Measurements from ENCODE around the gene PCDHAC1.

DNA sequence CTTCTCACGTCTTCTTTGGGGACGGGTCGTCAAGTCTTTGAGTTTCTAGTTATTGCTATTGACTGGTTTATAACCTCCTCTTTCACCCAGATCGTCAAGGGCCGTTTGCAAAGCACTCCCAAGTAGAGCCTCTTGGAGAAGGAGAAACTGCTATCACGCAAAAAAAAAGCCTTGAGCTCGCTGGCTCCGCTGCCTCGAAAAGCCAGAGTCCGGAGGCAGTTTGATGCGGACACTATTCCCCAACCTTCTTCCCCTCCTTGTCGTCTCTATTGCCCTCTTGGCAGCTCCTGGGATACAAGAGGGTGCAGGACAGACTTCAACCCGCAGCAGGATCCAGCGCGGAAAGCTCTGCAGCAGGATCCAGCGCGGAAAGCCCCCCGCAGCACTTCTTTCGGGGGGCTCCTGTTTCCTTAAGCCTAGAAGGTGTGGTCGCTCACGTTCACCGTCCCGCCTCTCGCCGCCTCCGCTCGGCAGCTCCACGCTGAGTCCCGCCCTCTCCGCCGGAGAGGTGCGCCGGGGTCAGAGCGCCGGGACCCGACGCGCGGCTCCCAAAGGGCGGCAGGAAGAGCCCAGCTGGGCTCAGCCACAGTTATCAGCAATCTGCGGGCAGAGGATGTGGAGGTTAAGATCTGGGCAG lies at the start of gene PCDHAC1:
- TF ChIP-seq, protein P1, sequence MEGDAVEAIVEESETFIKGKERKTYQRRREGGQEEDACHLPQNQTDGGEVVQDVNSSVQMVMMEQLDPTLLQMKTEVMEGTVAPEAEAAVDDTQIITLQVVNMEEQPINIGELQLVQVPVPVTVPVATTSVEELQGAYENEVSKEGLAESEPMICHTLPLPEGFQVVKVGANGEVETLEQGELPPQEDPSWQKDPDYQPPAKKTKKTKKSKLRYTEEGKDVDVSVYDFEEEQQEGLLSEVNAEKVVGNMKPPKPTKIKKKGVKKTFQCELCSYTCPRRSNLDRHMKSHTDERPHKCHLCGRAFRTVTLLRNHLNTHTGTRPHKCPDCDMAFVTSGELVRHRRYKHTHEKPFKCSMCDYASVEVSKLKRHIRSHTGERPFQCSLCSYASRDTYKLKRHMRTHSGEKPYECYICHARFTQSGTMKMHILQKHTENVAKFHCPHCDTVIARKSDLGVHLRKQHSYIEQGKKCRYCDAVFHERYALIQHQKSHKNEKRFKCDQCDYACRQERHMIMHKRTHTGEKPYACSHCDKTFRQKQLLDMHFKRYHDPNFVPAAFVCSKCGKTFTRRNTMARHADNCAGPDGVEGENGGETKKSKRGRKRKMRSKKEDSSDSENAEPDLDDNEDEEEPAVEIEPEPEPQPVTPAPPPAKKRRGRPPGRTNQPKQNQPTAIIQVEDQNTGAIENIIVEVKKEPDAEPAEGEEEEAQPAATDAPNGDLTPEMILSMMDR (IDR thresholded peaks at IDR 0.05 in 8 of 11, conservative IDR thresholded peaks at IDR 0.05 in 3 of 11) = no peak
- no peak for TF ChIP-seq POLR2A (IDR thresholded peaks at IDR 0.05)
- TF ChIP-seq POLR2AphosphoS5 (IDR thresholded peaks at IDR 0.05) = no peak

Measured in spleen (tissue), 7 donors.